Lung microvascular endothelial cell (primary cell): ENCODE measurements around the gene OBSCN. TPM values are rescaled to one million over a fixed set of nuclear protein-coding genes. Genes with fewer than 3 reads are reported as not detected.

ENCODE experiments used
- DNase-seq, 2 donors: peaks; one replicate each; pipeline versions ENCODE4 v3.0.0 to v3.0.0-alpha.2; 2010; ENCODE audit warnings: low read depth in 2 of 2
- total RNA-seq: library from RNA; depleted of rRNA; stranded (reverse); fragments of >200 nt; gene quantifications from 2 replicates; pipeline ENCODE4 v1.2.1, GENCODE V29; 2014

The OBSCN gene
- total RNA-seq, 1 donor from 2014 or later = 9.5 TPM

DNA sequence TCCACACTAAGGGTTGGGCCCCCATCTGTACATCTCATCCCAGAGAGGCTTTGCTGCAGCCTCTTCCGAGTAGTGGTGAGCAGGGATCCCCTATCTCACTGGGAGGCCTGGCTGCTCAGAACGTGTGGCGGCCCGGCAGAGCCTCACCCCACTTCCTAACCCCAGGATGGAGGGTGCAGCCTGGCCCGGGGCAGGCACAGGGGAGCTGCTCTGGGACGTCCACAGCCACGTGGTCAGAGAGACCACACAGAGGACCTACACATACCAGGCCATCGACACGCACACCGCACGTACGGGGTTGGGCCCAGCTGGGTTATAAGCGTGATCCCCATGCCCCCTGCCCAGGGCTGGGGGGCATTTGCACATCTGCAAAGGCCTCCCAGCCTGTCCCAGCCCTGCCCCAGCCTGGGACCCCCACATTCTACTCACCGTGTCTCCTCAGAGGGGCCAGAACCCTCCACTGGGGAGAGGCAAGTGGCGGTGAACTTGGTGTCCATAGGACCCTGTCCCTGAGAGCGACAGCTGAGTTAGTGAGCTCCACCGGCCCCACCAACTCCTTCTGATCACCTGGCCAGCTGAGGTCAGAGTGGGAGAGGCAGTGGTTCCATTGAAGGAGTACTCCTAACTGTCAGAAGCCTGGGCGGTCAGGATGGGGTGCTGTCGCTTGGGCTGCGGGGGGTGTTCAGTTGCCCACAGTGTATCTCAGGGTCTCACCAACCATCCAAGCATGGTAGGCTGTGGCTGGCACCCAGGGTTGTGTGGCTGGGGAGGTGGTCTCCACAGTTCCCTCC, 157.6 kb downstream of the OBSCN start:
- DNase-seq = no peak

DNA sequence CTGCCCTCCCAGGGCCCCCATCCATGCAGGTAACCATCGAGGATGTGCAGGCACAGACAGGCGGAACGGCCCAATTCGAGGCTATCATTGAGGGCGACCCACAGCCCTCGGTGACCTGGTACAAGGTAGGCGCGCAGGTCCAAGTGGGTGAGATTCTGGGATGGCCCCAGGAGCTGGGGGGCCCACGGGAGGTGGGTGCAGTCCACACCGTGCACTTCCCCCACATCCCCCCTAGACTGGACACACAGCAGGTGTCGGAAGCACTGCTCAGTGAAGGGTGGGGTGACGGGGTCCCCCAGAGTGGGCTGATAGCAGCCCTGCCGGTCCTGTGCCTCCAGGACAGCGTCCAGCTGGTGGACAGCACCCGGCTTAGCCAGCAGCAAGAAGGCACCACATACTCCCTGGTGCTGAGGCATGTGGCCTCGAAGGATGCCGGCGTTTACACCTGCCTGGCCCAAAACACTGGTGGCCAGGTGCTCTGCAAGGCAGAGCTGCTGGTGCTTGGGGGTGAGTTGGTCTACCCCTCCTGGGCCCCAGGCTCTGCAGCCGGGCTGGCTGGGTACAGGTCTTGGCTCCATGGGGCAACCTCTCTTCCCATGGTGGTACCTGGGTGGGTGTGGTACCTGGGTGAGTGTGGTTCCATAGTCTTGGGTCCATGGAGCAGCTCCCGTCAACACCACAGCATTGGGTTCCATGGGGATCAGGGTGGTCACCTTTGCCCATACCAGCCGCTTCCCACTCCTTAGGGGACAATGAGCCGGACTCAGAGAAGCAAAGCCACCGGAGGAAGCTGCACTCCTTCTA, 158.4 kb downstream of the OBSCN start:
- DNase-seq = no peak

DNA sequence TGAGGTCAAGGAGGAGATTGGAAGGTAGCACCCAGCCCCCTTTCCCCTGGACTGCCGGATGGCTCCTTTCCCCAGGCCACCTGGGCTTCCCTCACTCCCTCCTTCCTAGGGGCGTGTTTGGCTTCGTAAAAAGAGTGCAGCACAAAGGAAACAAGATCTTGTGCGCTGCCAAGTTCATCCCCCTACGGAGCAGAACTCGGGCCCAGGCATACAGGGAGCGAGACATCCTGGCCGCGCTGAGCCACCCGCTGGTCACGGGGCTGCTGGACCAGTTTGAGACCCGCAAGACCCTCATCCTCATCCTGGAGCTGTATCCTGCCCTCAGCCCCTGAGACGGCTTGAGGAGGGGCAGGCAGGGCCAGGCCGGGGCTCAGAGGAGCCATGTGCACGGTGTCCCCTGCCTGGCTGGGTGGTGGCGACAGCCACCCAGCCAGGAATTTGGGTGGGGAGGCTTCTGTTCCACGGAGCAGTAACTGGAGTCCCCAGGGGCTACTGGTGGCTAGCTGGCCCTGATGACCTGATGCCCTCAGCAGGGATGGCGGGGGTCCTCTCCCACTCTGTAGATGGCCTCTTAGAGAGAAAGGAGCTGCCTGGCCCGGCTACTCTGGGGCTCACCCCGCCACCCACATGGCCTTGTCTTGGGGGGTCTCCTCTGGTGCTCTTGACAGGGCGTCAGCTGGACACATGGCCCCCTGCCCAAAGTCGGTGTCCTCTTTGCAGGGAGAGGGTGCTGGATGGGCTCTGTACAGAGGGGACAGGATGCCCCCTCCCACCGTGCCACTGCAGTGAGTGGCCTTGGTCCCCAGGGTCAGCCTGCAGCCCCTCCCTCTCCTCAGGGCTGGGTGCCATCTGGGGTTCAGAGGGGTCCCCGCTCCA, 159.3 kb downstream of the OBSCN start:
- DNase-seq = no peak

DNA sequence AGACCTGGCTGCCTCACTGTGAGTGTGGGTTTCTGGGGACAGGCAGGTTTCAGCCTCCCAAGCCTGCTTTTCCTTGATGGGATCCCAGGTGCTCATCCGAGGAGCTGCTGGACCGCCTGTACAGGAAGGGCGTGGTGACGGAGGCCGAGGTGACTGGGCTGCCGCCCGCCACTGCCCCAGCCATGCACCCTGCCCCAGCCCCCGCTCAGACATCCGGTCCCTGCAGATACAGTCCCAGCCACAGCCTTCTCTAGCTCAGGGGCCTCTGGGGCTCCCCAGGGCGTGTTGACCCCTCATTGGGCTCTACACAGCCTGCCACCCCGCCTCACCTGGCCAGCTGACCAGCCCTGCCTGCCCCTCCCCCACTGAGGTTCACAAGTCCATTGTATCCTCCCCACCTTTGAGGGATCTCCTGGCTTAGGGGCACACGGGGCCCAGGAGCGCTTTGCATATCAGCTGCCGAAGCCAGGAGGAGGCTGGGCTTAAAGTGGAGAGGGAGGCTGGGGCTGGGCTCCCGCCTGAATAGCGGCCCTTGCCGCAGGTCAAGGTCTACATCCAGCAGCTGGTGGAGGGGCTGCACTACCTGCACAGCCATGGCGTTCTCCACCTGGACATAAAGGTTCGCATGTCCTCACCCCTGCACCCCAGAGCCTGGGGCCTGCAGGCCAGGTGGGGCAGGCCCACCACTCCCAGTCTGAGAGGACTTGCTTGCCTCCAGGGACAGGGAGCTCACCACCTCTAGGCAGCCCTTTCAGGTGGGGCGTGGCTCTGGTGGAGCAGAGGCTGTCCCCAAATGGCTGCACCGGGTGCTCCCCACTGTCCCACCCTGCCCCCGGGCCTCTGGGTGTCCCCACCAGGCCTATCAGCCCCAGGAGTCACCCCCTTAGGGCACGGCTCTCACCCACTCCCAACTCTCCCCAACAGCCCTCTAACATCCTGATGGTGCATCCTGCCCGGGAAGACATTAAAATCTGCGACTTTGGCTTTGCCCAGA, 160.3 kb downstream of the OBSCN start:
- DNase-seq = no peak

DNA sequence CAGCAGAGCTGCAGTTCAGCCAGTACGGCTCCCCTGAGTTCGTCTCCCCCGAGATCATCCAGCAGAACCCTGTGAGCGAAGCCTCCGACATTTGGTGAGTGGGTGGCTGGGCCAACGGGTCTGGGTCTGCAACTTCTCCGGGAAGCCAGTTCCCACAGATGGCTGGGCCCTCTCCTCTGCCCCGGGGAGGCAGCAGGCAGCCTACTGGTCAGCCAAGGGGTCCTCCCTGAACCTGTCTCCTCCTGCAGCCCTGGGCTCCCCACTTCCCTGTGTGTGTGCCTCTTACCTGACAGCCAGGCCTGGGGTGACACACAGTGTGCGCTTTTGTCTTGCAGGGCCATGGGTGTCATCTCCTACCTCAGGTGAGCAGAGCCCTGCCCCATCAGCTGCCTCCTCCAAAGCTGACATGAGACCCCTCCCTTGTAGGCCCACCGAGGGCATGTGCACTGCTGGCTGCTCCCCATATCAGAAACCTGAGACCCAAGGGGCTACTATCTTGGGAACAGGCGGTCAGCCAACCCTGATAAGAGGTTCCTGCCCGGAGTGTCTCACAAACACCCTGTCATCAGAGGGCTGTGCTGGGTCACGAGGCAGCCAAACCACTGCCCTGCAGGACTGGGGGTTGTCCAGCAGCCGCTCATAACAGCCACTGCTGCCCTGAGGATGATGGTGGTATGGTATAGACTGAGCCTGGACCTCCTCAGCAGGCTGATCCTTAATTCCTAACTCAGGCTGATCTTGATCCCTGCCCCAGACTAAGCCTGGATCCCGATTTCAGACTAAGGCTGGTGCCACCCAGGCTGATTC, 161.2 kb downstream of the OBSCN start:
- no peak for DNase-seq

DNA sequence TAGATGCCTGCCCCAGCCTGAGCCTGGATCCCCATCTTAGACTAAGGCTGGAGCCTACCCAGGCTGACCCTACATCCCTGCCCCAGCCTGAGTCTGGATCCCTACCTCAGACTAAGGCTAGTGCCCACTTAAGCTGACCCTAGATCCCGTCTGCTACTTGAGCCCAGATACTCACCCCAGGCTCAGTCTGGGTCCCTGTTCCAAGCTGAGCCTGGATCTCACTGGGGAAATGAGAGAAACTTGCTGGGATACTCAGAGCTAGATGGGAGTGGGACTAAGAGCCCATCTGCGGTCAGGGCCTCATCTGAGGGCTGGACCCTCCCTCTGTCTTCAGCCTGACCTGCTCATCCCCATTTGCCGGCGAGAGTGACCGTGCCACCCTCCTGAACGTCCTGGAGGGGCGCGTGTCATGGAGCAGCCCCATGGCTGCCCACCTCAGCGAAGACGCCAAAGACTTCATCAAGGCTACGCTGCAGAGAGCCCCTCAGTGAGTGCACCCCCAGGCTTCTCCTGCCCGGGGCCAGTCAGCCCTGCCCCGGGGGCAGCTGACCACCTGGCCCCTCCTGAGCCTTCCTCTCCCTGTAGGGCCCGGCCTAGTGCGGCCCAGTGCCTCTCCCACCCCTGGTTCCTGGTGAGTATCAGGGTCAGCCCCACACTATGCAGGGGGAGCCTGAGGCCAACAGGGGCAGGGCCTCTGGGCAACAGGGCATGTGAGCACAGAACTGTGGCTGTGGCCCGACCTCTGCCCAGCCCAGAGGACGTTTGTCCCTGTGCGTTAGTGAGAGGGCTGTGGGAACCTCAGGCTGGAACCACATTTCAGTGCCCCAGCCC, 162.0 kb downstream of the OBSCN start:
- no peak for DNase-seq

DNA sequence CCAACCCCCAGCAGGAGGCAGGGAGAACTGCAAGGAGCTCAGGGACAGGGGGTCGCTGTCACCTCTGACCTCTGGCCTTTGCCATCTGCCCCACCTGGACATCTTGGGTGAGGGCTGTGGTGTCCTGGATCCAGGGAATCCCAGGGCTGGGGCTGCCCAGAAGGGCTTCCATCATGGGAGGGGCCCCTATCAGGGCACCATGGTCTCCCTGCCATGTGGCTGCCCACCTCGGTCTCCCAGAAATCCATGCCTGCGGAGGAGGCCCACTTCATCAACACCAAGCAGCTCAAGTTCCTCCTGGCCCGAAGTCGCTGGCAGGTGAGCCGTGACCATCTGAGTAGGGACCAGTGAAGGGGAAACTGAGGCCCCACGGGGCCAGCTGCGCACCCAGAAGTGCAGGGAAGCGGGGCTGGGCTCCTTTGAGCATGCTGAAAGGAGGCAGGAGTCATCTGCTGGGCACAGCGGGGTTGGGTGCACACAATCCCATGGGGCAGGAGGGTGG, 162.6 kb downstream of the OBSCN start:
- no peak for DNase-seq

DNA sequence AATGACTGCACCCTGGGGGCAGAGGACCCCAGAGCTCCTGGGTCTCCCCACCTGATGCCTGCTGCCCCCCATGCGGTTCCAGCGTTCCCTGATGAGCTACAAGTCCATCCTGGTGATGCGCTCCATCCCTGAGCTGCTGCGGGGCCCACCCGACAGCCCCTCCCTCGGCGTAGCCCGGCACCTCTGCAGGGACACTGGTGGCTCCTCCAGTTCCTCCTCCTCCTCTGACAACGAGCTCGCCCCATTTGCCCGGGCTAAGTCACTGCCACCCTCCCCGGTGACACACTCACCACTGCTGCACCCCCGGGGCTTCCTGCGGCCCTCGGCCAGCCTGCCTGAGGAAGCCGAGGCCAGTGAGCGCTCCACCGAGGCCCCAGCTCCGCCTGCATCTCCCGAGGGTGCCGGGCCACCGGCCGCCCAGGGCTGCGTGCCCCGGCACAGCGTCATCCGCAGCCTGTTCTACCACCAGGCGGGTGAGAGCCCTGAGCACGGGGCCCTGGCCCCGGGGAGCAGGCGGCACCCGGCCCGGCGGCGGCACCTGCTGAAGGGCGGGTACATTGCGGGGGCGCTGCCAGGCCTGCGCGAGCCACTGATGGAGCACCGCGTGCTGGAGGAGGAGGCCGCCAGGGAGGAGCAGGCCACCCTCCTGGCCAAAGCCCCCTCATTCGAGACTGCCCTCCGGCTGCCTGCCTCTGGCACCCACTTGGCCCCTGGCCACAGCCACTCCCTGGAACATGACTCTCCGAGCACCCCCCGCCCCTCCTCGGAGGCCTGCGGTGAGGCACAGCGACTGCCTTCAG, 163.3 kb downstream of the OBSCN start:
- DNase-seq = no peak

DNA sequence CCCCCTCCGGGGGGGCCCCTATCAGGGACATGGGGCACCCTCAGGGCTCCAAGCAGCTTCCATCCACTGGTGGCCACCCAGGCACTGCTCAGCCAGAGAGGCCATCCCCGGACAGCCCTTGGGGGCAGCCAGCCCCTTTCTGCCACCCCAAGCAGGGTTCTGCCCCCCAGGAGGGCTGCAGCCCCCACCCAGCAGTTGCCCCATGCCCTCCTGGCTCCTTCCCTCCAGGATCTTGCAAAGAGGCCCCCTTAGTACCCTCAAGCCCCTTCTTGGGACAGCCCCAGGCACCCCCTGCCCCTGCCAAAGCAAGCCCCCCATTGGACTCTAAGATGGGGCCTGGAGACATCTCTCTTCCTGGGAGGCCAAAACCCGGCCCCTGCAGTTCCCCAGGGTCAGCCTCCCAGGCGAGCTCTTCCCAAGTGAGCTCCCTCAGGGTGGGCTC, 163.9 kb downstream of the OBSCN start:
- no peak for DNase-seq

DNA sequence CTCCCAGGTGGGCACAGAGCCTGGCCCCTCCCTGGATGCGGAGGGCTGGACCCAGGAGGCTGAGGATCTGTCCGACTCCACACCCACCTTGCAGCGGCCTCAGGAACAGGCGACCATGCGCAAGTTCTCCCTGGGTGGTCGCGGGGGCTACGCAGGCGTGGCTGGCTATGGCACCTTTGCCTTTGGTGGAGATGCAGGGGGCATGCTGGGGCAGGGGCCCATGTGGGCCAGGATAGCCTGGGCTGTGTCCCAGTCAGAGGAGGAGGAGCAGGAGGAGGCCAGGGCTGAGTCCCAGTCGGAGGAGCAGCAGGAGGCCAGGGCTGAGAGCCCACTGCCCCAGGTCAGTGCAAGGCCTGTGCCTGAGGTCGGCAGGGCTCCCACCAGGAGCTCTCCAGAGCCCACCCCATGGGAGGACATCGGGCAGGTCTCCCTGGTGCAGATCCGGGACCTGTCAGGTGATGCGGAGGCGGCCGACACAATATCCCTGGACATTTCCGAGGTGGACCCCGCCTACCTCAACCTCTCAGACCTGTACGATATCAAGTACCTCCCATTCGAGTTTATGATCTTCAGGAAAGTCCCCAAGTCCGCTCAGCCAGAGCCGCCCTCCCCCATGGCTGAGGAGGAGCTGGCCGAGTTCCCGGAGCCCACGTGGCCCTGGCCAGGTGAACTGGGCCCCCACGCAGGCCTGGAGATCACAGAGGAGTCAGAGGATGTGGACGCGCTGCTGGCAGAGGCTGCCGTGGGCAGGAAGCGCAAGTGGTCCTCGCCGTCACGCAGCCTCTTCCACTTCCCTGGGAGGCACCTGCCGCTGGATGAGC, 164.5 kb downstream of the OBSCN start:
- no peak for DNase-seq

DNA sequence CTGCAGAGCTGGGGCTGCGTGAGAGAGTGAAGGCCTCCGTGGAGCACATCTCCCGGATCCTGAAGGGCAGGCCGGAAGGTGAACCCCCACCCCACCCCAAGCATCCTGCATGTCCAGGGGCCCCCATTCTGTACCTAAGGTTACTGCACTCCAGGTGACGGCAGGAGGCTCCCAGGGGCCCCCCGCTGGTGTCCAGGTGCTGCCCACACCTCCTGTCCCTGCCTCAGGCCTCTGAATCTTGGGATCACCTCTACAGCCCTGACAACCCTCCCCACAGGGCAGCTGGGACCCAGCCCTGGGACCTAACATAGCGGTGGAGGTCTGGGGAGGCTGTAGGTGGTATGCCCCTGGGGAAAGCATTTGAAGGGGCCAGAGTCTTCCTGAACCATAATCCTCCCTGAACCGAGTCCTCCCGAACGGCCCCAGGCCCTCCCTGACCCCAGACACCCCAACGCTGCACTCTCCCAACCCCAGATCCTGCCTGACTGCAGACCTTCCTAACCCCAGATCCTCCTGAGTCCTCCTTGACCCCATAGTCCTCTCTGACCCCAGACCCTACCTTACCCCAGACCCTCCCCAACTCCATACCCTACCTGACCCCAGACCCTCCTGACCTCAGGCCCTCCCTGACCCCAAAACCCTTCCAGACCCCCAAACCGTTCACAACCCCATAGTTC, 165.3 kb downstream of the OBSCN start:
- DNase-seq = no peak

DNA sequence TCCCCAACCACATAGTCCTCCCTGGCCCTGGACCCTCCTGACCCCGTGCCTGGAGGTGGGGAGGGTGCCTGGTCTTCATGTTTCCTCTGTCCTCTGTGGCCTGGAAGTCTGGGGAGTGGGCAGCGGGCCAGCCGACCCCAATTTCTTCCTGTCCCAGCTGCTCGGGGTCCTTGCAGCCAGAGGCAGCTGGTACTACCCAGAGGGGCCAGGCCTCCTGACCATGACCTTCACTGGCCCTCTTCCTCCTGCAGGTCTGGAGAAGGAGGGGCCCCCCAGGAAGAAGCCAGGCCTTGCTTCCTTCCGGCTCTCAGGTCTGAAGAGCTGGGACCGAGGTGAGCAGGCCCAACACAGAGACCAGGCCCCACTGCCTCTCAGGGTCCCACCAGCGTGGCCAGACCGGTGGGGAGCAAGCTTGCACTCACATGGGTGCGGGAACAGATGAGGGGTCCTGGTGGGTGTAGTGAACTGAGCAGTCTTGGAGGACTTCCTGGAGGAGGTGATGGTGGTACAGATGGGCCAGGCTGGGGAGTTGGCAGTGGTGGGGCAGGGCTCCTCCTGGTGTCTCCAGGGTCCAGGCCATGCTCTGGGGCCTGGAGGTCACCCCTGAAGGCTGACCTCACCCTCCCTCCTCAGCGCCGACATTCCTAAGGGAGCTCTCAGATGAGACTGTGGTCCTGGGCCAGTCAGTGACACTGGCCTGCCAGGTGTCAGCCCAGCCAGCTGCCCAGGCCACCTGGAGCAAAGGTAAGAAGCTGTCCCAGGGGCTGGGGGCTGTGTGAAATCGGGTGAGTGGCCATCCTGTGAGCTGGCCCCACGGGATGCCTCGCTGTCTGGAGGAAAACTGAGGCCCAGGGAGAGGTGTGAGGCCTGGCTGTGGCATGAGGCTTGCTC, 166.1 kb downstream of the OBSCN start:
- no peak for DNase-seq

DNA sequence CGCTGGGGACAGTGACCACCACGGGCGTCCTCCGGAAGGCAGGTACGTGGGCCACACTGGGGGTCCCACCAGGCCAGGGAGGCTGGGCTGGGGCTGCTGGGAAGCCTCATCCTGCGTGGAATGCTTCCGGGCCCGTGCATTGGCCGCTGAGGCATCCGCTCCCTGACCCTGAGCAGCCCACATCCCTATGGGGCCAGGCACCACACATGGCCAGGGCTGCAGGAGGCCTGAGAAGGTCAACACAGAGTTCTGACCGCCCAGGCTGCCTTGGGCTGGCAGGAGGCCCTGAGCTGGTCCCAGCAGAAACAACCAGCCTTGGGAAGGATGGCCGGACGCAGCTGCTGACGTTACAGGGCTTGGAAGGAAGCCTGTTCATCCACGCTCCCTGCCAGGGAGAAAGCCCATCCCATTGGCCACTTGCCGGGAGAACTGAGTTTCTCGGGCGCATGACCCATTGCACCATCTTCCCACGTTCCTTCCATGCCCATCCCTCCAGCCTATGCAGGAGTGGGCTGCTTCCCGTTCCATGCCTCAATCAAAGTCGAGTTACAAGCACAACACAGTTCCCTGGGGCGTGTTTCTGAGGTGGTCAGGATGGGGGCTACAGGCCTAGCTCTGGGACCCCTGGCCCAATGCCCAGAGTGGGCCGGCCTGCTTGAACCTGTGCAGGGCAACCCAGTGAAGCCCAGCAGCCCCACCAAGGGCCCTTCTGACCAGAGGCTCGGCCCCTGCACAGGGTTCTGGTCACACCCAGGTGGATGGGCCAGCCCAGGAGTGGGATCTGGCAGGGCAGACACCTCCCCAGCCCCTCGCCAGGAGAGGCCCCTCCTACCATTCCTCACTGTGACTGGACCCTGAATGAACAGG, 167.1 kb downstream of the OBSCN start:
- DNase-seq = peak in 1 of 2 donors; percentile 45

DNA sequence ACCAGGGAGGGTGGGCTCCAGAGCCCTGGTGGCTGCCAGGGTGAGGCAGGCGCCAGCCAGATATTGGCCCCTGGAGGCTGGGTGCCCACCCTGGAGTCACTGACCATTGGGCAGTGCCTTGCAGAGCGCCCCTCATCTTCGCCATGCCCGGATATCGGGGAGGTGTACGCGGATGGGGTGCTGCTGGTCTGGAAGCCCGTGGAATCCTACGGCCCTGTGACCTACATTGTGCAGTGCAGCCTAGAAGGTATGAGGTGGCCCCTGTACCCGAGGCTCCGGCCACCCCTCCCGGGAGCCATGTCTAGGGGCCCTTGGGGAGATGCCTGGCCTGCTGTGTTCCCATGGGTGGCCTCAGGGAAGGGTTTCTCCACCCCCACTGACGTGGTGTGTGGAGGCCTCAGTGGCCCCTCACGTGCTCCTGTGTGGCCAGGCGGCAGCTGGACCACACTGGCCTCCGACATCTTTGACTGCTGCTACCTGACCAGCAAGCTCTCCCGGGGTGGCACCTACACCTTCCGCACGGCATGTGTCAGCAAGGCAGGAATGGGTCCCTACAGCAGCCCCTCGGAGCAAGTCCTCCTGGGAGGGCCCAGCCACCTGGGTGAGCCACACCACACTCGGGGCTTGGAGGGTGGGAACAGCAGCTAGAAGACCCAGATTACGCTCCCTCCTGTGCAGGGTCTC, 167.9 kb downstream of the OBSCN start:
- no peak for DNase-seq
